ENCODE data around the gene COL11A1. TPM values are rescaled to one million over a fixed set of nuclear protein-coding genes. Genes with fewer than 3 reads are reported as not detected.

COL11A1 gene
- total RNA-seq (1 to 10 TPM in 1 of 2 donors, under 1 TPM in 1; 0.21 to 4.4 TPM), polyA plus RNA-seq (ENCODE audit: insufficient read length in 6 of 6) (10 to 100 TPM; 40.8 to 89.1 (median 60.9) TPM)
- long read RNA-seq, donor 1, full-length matches to known transcripts, result 1 of 23 reads
- long read RNA-seq, donor 1, partial matches to known transcripts, result 22 of 23 reads
- long read RNA-seq, donor 1, other reads (novel, unspliced or antisense), result 0 of 23 reads
- long read RNA-seq, donor 2, partial matches to known transcripts, result 20 of 23 reads
- long read RNA-seq, donor 2, other reads (novel, unspliced or antisense), result 0 of 23 reads
- long read RNA-seq, donor 3, full-length matches to known transcripts, result 1 of 1 reads
- long read RNA-seq, donor 3, partial matches to known transcripts, result 0 of 1 reads
- long read RNA-seq, donor 3, other reads (novel, unspliced or antisense), result 0 of 1 reads
- long read RNA-seq, donor 4, result 0 reads
- long read RNA-seq, donor 5, full-length matches to known transcripts, result 3 of 19 reads
- long read RNA-seq, donor 5, partial matches to known transcripts, result 16 of 19 reads
- long read RNA-seq, donor 5, other reads (novel, unspliced or antisense), result 0 of 19 reads
- long read RNA-seq, donor 6, full-length matches to known transcripts, result 3 of 3 reads
- long read RNA-seq, donor 6, partial matches to known transcripts, result 0 of 3 reads
- long read RNA-seq, donor 6, other reads (novel, unspliced or antisense), result 0 of 3 reads
- long read RNA-seq, donor 7, full-length matches to known transcripts, result 1 of 1 reads
- long read RNA-seq, donor 7, partial matches to known transcripts, result 0 of 1 reads
- long read RNA-seq, donor 7, other reads (novel, unspliced or antisense), result 0 of 1 reads
- long read RNA-seq, donor 8, result 0 reads
- long read RNA-seq, donor 9, result 0 reads
- long read RNA-seq, donor 10, result 0 reads
- long read RNA-seq, donor 11, partial matches to known transcripts, result 0 of 4 reads
- long read RNA-seq, donor 11, other reads (novel, unspliced or antisense), result 0 of 4 reads
- long read RNA-seq, donor 12, partial matches to known transcripts, result 0 of 1 reads
- long read RNA-seq, donor 12, other reads (novel, unspliced or antisense), result 0 of 1 reads

DNA sequence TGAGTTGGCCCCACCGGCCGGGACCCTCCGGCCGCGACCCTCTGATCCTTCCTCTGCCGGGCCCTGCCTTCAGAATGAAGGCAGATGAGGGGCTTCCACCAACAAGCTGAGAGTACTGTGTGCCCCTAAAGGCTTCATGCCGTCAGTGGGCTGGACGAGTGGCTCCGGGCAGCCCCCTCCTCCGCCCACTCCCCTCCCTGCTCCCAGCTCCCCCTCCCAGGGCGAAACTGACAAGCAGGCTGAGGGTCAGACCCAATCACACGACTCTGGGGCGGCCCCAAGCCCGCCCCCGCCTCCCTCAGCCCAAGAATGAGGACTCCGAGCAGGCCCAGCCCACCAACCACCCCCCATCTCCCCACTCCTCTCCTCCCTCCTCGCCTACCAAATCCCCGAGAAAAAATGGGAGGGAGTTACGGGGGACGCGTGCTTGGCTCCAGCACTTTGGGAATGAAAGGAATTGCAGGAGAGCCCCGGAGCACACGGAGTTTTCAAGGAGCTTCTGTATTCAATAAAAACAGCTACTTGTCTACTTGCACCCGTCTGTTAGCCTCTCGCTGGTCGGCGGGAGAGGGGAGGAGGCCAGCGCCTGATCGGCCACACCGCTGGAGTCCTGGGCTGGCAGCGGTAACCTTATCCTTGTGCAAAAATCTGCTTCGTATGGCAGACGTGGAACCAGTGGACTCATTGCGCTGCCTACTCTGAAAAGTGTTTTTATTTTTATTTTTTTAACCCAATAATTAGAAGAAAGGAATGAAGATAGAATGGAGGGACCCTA lies at the start of gene COL11A1:
TSS of gene COL11A1 (minus strand) at position 147 of the 775 bp plus-strand sequence. CDS start 344 bp downstream, outside the sequence.
- peak; percentile 32 to 71 (median 49) for DNase-seq
- peak; percentile 55 for ATAC-seq
- Histone ChIP-seq H3K4me1 (peaks cover 4 to 5% of the 10 kb centered on the region in 2 donors), H3K9me3 (no peaks in the 10 kb centered on the region), H3K36me3 (no peaks in the 10 kb centered on the region), H3K27me3 (peaks cover 3 to 40% of the 10 kb centered on the region in 2 donors), H3K27ac (no peak within 1 kb of the TSS), H3K4me3 (peak within 1 kb of the TSS; percentile 5 to 12)
- TF ChIP-seq, protein P1, sequence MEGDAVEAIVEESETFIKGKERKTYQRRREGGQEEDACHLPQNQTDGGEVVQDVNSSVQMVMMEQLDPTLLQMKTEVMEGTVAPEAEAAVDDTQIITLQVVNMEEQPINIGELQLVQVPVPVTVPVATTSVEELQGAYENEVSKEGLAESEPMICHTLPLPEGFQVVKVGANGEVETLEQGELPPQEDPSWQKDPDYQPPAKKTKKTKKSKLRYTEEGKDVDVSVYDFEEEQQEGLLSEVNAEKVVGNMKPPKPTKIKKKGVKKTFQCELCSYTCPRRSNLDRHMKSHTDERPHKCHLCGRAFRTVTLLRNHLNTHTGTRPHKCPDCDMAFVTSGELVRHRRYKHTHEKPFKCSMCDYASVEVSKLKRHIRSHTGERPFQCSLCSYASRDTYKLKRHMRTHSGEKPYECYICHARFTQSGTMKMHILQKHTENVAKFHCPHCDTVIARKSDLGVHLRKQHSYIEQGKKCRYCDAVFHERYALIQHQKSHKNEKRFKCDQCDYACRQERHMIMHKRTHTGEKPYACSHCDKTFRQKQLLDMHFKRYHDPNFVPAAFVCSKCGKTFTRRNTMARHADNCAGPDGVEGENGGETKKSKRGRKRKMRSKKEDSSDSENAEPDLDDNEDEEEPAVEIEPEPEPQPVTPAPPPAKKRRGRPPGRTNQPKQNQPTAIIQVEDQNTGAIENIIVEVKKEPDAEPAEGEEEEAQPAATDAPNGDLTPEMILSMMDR (IDR thresholded peaks at IDR 0.05), result no peak
- intact Hi-C loops (cut with DNase I), result no loop called here

DNA sequence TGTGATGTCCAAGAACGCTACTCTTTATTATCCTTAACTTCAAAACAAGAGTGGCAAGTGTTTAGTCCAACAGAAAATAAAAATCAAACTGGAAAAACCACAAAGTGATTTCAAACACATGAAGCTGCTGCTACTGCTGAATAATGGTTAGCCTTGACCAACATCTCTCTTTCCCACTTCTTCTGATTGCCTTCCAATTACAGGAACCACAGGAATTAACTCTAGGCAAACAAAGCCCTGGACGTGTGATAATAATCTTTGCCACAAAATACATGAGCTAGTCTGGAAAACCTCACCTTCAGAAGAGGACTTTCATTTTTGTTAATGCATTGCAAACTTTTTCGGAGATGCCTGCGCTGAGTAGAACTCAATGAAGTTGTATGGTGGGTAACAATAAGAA lies 48.6 kb upstream of the COL11A1 start:
- DNase-seq, result no peak
- H3K4me3 ChIP-seq, result no peak overlapping the region
- TF ChIP-seq, protein P1 (IDR thresholded peaks at IDR 0.05), result no peak
- no peaks in the 10 kb centered on the region for H3K27me3 ChIP-seq
- no peak overlapping the region for H3K27ac ChIP-seq
- intact Hi-C loops (cut with DNase I), result no loop called here
- no peak for ATAC-seq
- H3K4me1 ChIP-seq, result no peaks in the 10 kb centered on the region
- no peaks in the 10 kb centered on the region for H3K36me3 ChIP-seq
- H3K9me3 ChIP-seq, result no peaks in the 10 kb centered on the region

DNA sequence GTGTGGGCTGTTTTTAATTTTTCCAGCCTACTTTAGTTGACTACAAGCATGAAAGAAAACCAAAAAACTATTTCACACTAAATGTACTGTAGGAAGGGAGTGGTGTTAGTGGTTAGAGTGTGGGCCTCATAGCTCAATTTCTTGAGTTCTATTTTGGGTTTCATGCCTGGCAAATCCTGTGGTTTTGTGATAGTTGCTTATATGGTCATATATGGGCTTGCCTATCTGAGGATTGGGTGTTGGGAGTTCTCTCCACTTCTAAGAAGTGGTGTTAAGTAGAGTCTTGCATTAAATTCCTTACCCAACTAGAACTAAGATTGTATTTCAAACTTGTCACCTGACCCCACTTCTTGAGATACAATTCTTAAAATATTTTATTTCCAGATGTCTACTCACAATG lies 37.8 kb upstream of the COL11A1 start:
- TF ChIP-seq, protein P1 (IDR thresholded peaks at IDR 0.05), result no peak
- no peaks in the 10 kb centered on the region for H3K36me3 ChIP-seq
- H3K27me3 ChIP-seq, result no peaks in the 10 kb centered on the region
- H3K4me3 ChIP-seq, result no peak overlapping the region
- H3K27ac ChIP-seq, result no peak overlapping the region
- H3K9me3 ChIP-seq, result no peaks in the 10 kb centered on the region
- ATAC-seq (no peak), DNase-seq (no peak)
- no peaks in the 10 kb centered on the region for H3K4me1 ChIP-seq
- intact Hi-C loops (cut with DNase I), result no loop called here

DNA sequence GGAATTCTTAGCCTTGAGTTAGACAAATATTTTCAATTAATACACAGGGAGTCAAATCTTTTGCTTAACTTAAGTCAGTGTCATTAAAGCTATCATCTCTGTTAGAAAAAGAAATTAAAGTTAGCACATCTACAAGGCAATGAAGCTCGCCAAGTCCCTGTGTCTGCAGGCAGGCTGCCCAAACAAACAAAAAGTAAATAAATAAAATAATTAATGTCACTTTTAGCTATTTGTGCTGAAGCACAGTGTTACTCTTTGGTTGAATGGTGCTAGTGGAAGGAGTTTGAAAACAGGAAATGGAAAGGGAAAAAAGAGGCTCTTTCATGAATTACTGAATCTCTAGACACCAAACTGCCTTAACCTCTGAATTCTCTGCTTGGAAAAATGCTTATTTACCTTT lies 37.1 kb upstream of the COL11A1 start:
- Histone ChIP-seq H3K4me1 (no peaks in the 10 kb centered on the region), H3K27ac (no peak overlapping the region), H3K4me3 (no peak overlapping the region), H3K9me3 (no peaks in the 10 kb centered on the region), H3K27me3 (no peaks in the 10 kb centered on the region), H3K36me3 (no peaks in the 10 kb centered on the region)
- TF ChIP-seq, protein P1 (IDR thresholded peaks at IDR 0.05), result no peak
- ATAC-seq (no peak), DNase-seq (no peak)
- intact Hi-C loops (cut with DNase I), result no loop called here
